Fibroblast of skin of scalp (primary cell): Measurements from ENCODE around the gene SHROOM3.

Source experiments
- DNase-seq: peaks from one replicate; pipeline ENCODE4 v3.0.0-alpha.2; 2013

SHROOM3 gene

GRCh38 chr4:76831711-76832373 is 396.8 kb downstream of the SHROOM3 start:
- no peak for DNase-seq
